ENCODE data around the gene KIAA1549.

Gene KIAA1549

GRCh38 chr7:138880881-138881578, 100.2 kb downstream of the KIAA1549 start:
- no peak for FAIRE-seq

GRCh38 chr7:138879356-138879755, 101.8 kb downstream of the KIAA1549 start:
- FAIRE-seq, result no peak

- FAIRE-seq, result no peak
Measured at GRCh38 chr7:138878856-138879255, 102.3 kb downstream of the KIAA1549 start.

GRCh38 chr7:138878051-138878450, 103.1 kb downstream of the KIAA1549 start:
- no peak for FAIRE-seq

- FAIRE-seq, result no peak
Measured at GRCh38 chr7:138876326-138876725, 104.9 kb downstream of the KIAA1549 start.

GRCh38 chr7:138875794-138876193, 105.4 kb downstream of the KIAA1549 start:
- no peak for FAIRE-seq

GRCh38 chr7:138873220-138873892, 107.8 kb downstream of the KIAA1549 start:
- FAIRE-seq, result no peak

GRCh38 chr7:138872576-138872975, 108.6 kb downstream of the KIAA1549 start:
- FAIRE-seq, result no peak

GRCh38 chr7:138871814-138872090, 109.4 kb downstream of the KIAA1549 start:
- FAIRE-seq, result no peak

GRCh38 chr7:138871065-138871813, 110.0 kb downstream of the KIAA1549 start:
- FAIRE-seq, result no peak

GRCh38 chr7:138869353-138869752, 111.8 kb downstream of the KIAA1549 start:
- FAIRE-seq, result no peak

- no peak for FAIRE-seq
Measured at GRCh38 chr7:138868711-138869110, 112.5 kb downstream of the KIAA1549 start.

- no peak for FAIRE-seq
Measured at GRCh38 chr7:138867744-138868143, 113.4 kb downstream of the KIAA1549 start.

- FAIRE-seq, result no peak
Measured at GRCh38 chr7:138866353-138866752, 114.8 kb downstream of the KIAA1549 start.

GRCh38 chr7:138865843-138866242, 115.3 kb downstream of the KIAA1549 start:
- FAIRE-seq, result no peak

GRCh38 chr7:138864667-138865066, 116.5 kb downstream of the KIAA1549 start:
- no peak for FAIRE-seq

GRCh38 chr7:138863931-138864330, 117.3 kb downstream of the KIAA1549 start:
- no peak for FAIRE-seq

GRCh38 chr7:138861051-138861450, 120.1 kb downstream of the KIAA1549 start:
- FAIRE-seq, result no peak

- no peak for FAIRE-seq
Measured at GRCh38 chr7:138857728-138858127, 123.5 kb downstream of the KIAA1549 start.

- FAIRE-seq, result no peak
Measured at GRCh38 chr7:138854115-138854645, 127.0 kb downstream of the KIAA1549 start.

GRCh38 chr7:138853448-138853847, 127.7 kb downstream of the KIAA1549 start:
- no peak for FAIRE-seq

- FAIRE-seq, result no peak
Measured at GRCh38 chr7:138852469-138852868, 128.7 kb downstream of the KIAA1549 start.

- FAIRE-seq, result no peak
Measured at GRCh38 chr7:138849701-138850100, 131.5 kb downstream of the KIAA1549 start.

Data from TTC549 (cell line).